OCI-LY3 (cell line): ENCODE results near the gene HIGD2A.

Experiments
- H2AFZ ChIP-seq: fragments of 200-600, 300-600 bp; shearing (Covaris generic); 2 replicates; pipeline ENCODE4 v1.6.0; 2014; ENCODE audit warnings: antibody characterized with exemption, low read depth, low read length
- H3K27ac ChIP-seq: fragments of 200-600, 300-600 bp; sonication (generic); 2 replicates; pipeline ENCODE4 v1.5.1; 2014; ENCODE audit warnings: mild to moderate bottlenecking, low read length, moderate library complexity, mixed read lengths
- H3K27me3 ChIP-seq: fragments of 200-600, 300-600 bp; sonication (generic); 2 replicates; pipeline ENCODE4 v1.6.1; 2014; ENCODE audit warnings: low read depth, low read length, mixed read lengths
- H3K36me3 ChIP-seq: fragments of 200-600, 300-600 bp; sonication (generic); replicated peaks from 2 replicates; pipeline ENCODE3; 2014; ENCODE audit warnings: low read depth, low read length, mixed read lengths
- H3K4me1 ChIP-seq: fragments of 300-600, 200-600 bp; sonication (generic); 2 replicates; pipeline ENCODE4 v1.6.1; 2014; ENCODE audit warnings: low read length, mixed read lengths
- H3K4me2 ChIP-seq: fragments of 200-600, 300-600 bp; sonication (generic); 2 replicates; pipeline ENCODE4 v1.6.1; 2014; ENCODE audit warnings: low read length, mixed read lengths
- H3K4me3 ChIP-seq: fragments of 300-600, 200-600 bp; sonication (generic); 2 replicates; pipeline ENCODE4 v1.5.1; 2014; ENCODE audit warnings: antibody characterized with exemption, mild to moderate bottlenecking, low read length, moderate library complexity
- H3K79me2 ChIP-seq: fragments of 300-600, 200-600 bp; shearing (Covaris generic); 2 replicates; pipeline ENCODE4 v1.6.1; 2014; ENCODE audit warnings: mild to moderate bottlenecking, low read length, mixed read lengths
- H3K9ac ChIP-seq: fragments of 300-600, 200-600 bp; shearing (Covaris generic); 2 replicates; pipeline ENCODE4 v1.6.0; 2014; ENCODE audit warnings: mild to moderate bottlenecking, low read length, moderate library complexity
- H3K9me3 ChIP-seq: fragments of 200-600, 300-600 bp; shearing (Covaris generic); 2 replicates; pipeline ENCODE4 v1.6.1; 2014; ENCODE audit warnings: low read length, mixed read lengths; ENCODE audit not compliant: insufficient read depth
- H4K20me1 ChIP-seq: fragments of 200-600, 300-600 bp; sonication (generic); 2 replicates; pipeline ENCODE4 v1.6.1; 2016; ENCODE audit warnings: low read length, mixed read lengths; ENCODE audit not compliant: insufficient read depth
- EZH2phosphoT487 ChIP-seq: fragments of 200-600 bp; shearing (Covaris generic); IDR thresholded peaks from 2 replicates; pipeline ENCODE4 v1.6.1; 2018; ENCODE audit warnings: antibody characterized with exemption, mixed run types, low read depth
- TF ChIP-seq, protein P1 (sequence below): fragments of 200-600, 300-600 bp; sonication (generic); IDR thresholded peaks from 2 replicates; pipeline ENCODE4 v1.5.1; 2014; ENCODE audit warnings: antibody characterized with exemption, low read length, low read depth

HIGD2A gene

DNA sequence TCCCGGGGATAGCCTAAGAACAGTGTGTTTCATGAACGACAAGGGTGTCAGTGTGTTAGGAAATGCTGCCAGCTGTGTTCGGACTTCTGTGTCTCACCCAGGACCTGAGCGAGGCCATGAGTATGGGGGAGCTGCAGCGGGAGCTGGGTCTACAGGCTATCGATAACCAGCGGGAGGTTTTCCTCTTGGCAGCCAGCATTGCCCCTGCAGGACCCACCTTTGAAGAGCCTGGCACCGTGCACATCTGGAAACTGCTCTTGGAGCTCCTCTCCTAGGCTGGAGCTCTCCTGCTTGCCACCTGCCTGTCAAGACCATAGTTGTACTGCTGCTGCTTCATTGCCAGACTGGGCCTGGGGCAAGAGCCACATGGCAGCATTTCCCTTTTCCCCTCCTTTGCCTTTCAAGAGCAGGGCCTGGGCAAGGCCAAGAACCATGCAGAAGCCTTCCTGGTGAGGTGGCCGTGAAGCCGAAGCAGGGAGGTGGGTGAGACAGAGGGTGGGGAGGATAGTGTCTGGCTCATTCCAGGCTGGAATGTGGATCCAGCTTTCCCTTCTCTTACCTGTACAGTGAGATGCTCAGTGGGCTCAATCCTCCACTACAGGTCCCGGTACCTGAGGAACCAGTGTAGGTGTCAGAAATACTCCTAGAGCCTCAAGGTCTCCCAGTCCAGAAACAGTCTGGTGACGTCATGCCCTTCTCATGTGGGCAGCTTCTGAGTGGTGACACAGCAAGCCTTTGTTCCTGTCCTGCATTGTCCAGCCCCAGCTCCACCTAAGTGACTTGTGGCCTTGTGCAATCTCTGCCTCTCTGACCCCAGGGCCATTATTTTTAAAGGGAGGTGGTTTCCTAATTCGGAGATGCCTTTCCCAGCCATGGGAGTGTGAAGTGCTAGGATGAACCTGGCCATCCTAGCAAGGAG, 16.7 kb upstream of the HIGD2A start:
- Histone ChIP-seq H3K27me3 (no peaks in the 10 kb centered on the region), H3K27ac (no peak overlapping the region), H4K20me1 (no peaks in the 10 kb centered on the region), H3K36me3 (peaks cover 8% of the 10 kb centered on the region), H3K4me2 (no peak overlapping the region), H3K4me3 (no peak overlapping the region), H3K79me2 (no peaks in the 10 kb centered on the region), H3K9me3 (no peaks in the 10 kb centered on the region), H3K9ac (no peak overlapping the region), H3K4me1 (peaks cover 9% of the 10 kb centered on the region), H2AFZ (no peak overlapping the region)
- TF ChIP-seq, protein P1, sequence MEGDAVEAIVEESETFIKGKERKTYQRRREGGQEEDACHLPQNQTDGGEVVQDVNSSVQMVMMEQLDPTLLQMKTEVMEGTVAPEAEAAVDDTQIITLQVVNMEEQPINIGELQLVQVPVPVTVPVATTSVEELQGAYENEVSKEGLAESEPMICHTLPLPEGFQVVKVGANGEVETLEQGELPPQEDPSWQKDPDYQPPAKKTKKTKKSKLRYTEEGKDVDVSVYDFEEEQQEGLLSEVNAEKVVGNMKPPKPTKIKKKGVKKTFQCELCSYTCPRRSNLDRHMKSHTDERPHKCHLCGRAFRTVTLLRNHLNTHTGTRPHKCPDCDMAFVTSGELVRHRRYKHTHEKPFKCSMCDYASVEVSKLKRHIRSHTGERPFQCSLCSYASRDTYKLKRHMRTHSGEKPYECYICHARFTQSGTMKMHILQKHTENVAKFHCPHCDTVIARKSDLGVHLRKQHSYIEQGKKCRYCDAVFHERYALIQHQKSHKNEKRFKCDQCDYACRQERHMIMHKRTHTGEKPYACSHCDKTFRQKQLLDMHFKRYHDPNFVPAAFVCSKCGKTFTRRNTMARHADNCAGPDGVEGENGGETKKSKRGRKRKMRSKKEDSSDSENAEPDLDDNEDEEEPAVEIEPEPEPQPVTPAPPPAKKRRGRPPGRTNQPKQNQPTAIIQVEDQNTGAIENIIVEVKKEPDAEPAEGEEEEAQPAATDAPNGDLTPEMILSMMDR = no peak
- no peak for TF ChIP-seq EZH2phosphoT487

DNA sequence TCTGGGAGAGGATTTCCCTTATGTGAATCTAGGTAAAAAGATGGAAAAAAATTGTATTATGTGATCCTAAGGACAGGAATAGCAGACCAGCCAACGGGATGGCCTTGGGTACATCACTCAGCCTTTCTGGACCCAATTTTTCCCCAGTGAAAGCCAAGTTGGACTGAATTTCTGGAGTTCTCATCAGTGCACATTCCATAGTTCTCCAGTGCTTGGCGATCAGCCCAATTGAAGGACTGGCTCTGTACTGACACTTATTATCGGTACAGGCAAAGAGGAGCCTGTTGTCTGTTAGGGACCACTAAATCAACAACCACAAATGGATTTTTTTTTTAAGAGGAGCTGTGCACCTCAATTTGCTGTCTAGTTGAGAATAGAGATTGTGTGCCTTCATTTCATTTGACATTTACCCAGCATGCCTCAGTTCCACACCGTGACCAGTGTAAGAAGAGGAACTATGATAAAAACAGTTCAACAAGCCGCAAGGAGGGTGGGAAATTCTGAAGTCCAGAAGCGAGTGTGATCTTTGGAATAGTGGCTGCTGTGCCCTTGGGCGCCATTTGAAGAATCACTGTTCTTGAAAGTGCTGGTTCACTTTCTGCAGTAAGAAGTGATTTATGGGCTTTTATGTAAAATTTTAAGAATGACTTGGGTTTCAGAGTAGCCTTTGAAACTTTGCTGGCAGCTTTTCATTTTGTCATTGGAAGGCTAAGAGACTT, 15.3 kb upstream of the HIGD2A start:
- H3K36me3 ChIP-seq = peaks cover 8% of the 10 kb centered on the region
- H3K4me3 ChIP-seq = no peak overlapping the region
- no peak overlapping the region for H3K9ac ChIP-seq
- no peaks in the 10 kb centered on the region for H4K20me1 ChIP-seq
- H3K27ac ChIP-seq = peak overlapping the region; percentile 21; the same call in 1 of the 2 replicates
- H3K9me3 ChIP-seq = no peaks in the 10 kb centered on the region
- H3K79me2 ChIP-seq = no peaks in the 10 kb centered on the region
- H3K27me3 ChIP-seq = no peaks in the 10 kb centered on the region
- peaks cover 9% of the 10 kb centered on the region for H3K4me1 ChIP-seq
- peak overlapping the region; percentile 6; the same call in 1 of the 2 replicates for H2AFZ ChIP-seq
- peak overlapping the region; percentile 43 for H3K4me2 ChIP-seq
- TF ChIP-seq EZH2phosphoT487 = no peak
- TF ChIP-seq, protein P1 = no peak

DNA sequence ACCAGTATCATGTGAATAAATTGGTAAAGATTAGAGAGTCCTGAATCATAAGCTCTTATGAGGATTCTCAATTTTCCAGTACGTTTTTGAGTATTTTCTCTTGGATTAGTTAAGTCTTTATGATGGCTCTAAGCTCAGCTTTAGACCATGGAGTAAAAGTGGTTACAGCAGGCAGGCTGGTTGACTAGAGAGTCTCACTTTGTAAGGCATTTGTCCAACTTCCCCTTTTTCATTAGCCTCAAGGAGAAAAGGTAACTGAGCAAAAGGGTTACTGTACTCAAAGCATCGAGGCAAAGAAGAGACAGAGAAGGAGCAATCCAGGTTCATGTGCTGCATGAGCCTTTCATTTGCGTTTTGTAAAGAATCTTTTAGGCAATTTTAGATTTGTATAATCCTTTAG, 8.7 kb upstream of the HIGD2A start:
- Histone ChIP-seq H3K4me1 (peaks cover 10% of the 10 kb centered on the region), H3K9me3 (no peaks in the 10 kb centered on the region), H3K9ac (no peak overlapping the region), H3K79me2 (peaks cover 4% of the 10 kb centered on the region), H2AFZ (no peak overlapping the region), H3K27me3 (no peaks in the 10 kb centered on the region), H4K20me1 (no peaks in the 10 kb centered on the region), H3K27ac (peak overlapping the region; percentile 43), H3K4me3 (no peak overlapping the region), H3K36me3 (peaks cover 46% of the 10 kb centered on the region), H3K4me2 (0 out of 2 replicates have a peak overlapping the region, but pooled peaks have one; percentile 14)
- TF ChIP-seq EZH2phosphoT487 = no peak
- TF ChIP-seq, protein P1 = no peak

DNA sequence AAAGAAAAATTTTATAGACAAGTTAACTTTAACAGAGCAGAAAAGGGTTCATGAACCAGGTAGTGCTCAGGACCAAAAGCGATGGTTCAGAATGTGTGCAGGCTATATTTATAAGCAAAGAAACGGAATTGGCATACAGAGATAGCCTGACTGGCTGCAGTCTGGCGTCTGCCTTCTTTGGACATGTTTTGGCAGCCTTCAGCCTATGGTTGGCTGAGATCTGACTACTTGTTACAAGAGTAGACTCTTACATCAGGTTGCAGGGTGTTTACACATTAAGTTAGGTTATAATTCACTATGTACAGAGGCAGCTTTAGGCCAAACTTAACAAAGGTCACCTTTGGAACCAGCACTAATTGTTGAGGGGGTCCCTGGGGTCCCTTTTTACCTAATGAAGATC, 7.1 kb upstream of the HIGD2A start:
- no peak overlapping the region for H3K27ac ChIP-seq
- H3K9me3 ChIP-seq = no peaks in the 10 kb centered on the region
- H3K79me2 ChIP-seq = peaks cover 19% of the 10 kb centered on the region
- no peak overlapping the region for H3K4me2 ChIP-seq
- H3K4me1 ChIP-seq = peaks cover 10% of the 10 kb centered on the region
- H3K27me3 ChIP-seq = no peaks in the 10 kb centered on the region
- peaks cover 58% of the 10 kb centered on the region for H3K36me3 ChIP-seq
- H3K9ac ChIP-seq = no peak overlapping the region
- H4K20me1 ChIP-seq = no peaks in the 10 kb centered on the region
- TF ChIP-seq, protein P1 = no peak
- TF ChIP-seq EZH2phosphoT487 = no peak
- no peak overlapping the region for H2AFZ ChIP-seq
- H3K4me3 ChIP-seq = no peak overlapping the region
